HG03460 (cell line): ENCODE data around the gene ATXN1.
"Not testable (repeated sequence)": the region's sequence is repeated elsewhere in the genome, so short reads cannot be mapped to it uniquely, and the experiment has no call there.

Source experiments
- ATAC-seq: cut with Tn5 transposase; IDR thresholded peaks from one replicate; pipeline ENCODE4 v1.9.1; 2021; ENCODE audit not compliant: unreplicated experiment

The ATXN1 gene

GRCh38 chr6:16431106-16431505, 330.2 kb downstream of the ATXN1 start:
- ATAC-seq, result no peak

- no peak for ATAC-seq
These were observed 330.7 kb downstream of the ATXN1 start for GRCh38 chr6:16430391-16431089.

- no peak for ATAC-seq
These were observed 331.6 kb downstream of the ATXN1 start for GRCh38 chr6:16429669-16430068.

GRCh38 chr6:16427124-16427523, 334.1 kb downstream of the ATXN1 start:
- ATAC-seq, result no peak

GRCh38 chr6:16425881-16426615, 335.2 kb downstream of the ATXN1 start:
- no peak for ATAC-seq

GRCh38 chr6:16421462-16421960, 339.7 kb downstream of the ATXN1 start:
- peak; percentile 16 for ATAC-seq

- ATAC-seq, result peak; percentile 60
These were observed 340.4 kb downstream of the ATXN1 start for GRCh38 chr6:16420715-16421461.

GRCh38 chr6:16420337-16420714, 340.9 kb downstream of the ATXN1 start:
- peak; percentile 16 for ATAC-seq

GRCh38 chr6:16419636-16420336, 341.5 kb downstream of the ATXN1 start:
- ATAC-seq, result peak; percentile 67

GRCh38 chr6:16418151-16418550, 343.1 kb downstream of the ATXN1 start:
- ATAC-seq, result no peak

- ATAC-seq, result no peak
These were observed 345.6 kb downstream of the ATXN1 start for GRCh38 chr6:16415677-16416076.

GRCh38 chr6:16414205-16414604, 347.1 kb downstream of the ATXN1 start:
- ATAC-seq, result peak; percentile 47

GRCh38 chr6:16413399-16413798, 347.9 kb downstream of the ATXN1 start:
- peak; percentile 44 for ATAC-seq

GRCh38 chr6:16412982-16413381, 348.3 kb downstream of the ATXN1 start:
- ATAC-seq, result peak; percentile 22

GRCh38 chr6:16412171-16412570, 349.1 kb downstream of the ATXN1 start:
- no peak for ATAC-seq

GRCh38 chr6:16409531-16410441, 351.5 kb downstream of the ATXN1 start:
- no peak for ATAC-seq

- ATAC-seq, result no peak
These were observed 352.5 kb downstream of the ATXN1 start for GRCh38 chr6:16408766-16409165.

GRCh38 chr6:16406966-16407365, 354.3 kb downstream of the ATXN1 start:
- no peak for ATAC-seq

- not testable (repeated sequence) for ATAC-seq
These were observed 354.7 kb downstream of the ATXN1 start for GRCh38 chr6:16406538-16406937.

GRCh38 chr6:16405375-16405774, 355.9 kb downstream of the ATXN1 start:
- no peak for ATAC-seq
